Measurements from ENCODE around the gene RDH11.

The RDH11 gene

DNA sequence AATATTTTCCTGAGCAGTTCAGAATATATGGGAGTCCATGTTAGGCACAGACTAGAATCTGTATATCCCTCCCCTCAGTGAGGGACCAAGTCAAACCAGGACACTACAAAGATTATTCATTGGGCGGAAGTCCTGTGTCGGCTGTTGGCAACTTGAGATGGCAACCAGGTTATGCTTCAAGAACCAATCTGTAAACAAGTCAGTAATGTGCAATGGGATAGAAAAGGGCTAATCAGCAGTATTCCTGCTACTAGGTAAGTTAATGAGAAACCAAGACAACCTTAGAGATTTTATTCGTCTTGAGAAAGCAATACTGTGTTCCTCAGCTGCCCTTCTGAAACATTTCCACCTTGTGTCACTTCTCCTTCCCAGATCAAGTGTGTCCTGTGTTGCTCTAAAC is 49.4 kb downstream of the RDH11 start:
- Histone ChIP-seq H3K4me3 (ENCODE audit: low read depth in 1 of 2, low read length in 2 of 2) (no peak overlapping the region), H3K27me3 (ENCODE audit: control insufficient read depth in 1 of 2, insufficient read depth in 2 of 2, low read length in 2 of 2) (no peaks in the 10 kb centered on the region), H3K36me3 (ENCODE audit: insufficient read depth, low read length) (peaks cover 28% of the 10 kb centered on the region), H3K9me3 (ENCODE audit: low read length) (no peaks in the 10 kb centered on the region), H3K27ac (ENCODE audit: low read depth, low read length) (no peak overlapping the region), H3K9ac (ENCODE audit: low read length) (no peak overlapping the region), H3K4me1 (ENCODE audit: insufficient read depth, low read length) (peaks cover 12% of the 10 kb centered on the region)

GRCh38 chr14:67645414-67645813 is 50.1 kb downstream of the RDH11 start:
- Histone ChIP-seq H3K27ac (ENCODE audit: low read depth, low read length) (no peak overlapping the region), H3K27me3 (ENCODE audit: control insufficient read depth in 1 of 2, insufficient read depth in 2 of 2, low read length in 2 of 2) (no peaks in the 10 kb centered on the region), H3K9ac (ENCODE audit: low read length) (no peak overlapping the region), H3K4me3 (ENCODE audit: low read depth in 1 of 2, low read length in 2 of 2) (no peak overlapping the region), H3K4me1 (ENCODE audit: insufficient read depth, low read length) (peaks cover 8% of the 10 kb centered on the region), H3K36me3 (ENCODE audit: insufficient read depth, low read length) (peaks cover 21% of the 10 kb centered on the region), H3K9me3 (ENCODE audit: low read length) (no peaks in the 10 kb centered on the region)

GRCh38 chr14:67644428-67644827 is 51.1 kb downstream of the RDH11 start:
- Histone ChIP-seq H3K36me3 (ENCODE audit: insufficient read depth, low read length) (peaks cover 11% of the 10 kb centered on the region), H3K9me3 (ENCODE audit: low read length) (no peaks in the 10 kb centered on the region), H3K9ac (ENCODE audit: low read length) (no peak overlapping the region), H3K4me1 (ENCODE audit: insufficient read depth, low read length) (peaks cover 4% of the 10 kb centered on the region), H3K4me3 (ENCODE audit: low read depth in 1 of 2, low read length in 2 of 2) (no peak overlapping the region), H3K27me3 (ENCODE audit: control insufficient read depth in 1 of 2, insufficient read depth in 2 of 2, low read length in 2 of 2) (no peaks in the 10 kb centered on the region), H3K27ac (ENCODE audit: low read depth, low read length) (no peak overlapping the region)

DNA sequence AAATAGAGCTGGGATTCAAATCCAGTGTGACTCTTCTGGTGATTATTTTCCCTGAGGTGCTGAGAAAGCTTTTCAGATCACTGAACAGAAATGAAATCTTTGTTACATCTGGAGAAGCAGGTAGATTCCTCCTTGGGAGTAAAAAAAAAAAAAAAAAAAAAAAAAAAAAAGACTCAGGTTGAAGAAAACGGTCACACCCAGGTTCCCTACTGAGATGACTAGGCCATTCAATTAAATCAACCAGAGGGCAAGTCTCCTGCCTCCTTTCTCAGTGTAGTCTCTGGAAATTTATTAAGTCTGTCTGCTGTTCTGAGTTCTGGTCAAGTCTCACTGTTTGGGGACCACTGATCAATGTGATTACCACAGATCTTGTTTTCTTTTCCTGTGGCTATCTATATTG is 51.9 kb downstream of the RDH11 start:
- H3K36me3 ChIP-seq (ENCODE audit: insufficient read depth, low read length), result peaks cover 4% of the 10 kb centered on the region
- H3K27ac ChIP-seq (ENCODE audit: low read depth, low read length), result no peak overlapping the region
- H3K9me3 ChIP-seq (ENCODE audit: low read length), result no peaks in the 10 kb centered on the region
- H3K4me3 ChIP-seq (ENCODE audit: low read depth in 1 of 2, low read length in 2 of 2), result no peak overlapping the region
- no peaks in the 10 kb centered on the region for H3K27me3 ChIP-seq (ENCODE audit: control insufficient read depth in 1 of 2, insufficient read depth in 2 of 2, low read length in 2 of 2)
- H3K9ac ChIP-seq (ENCODE audit: low read length), result no peak overlapping the region
- peaks cover 4% of the 10 kb centered on the region for H3K4me1 ChIP-seq (ENCODE audit: insufficient read depth, low read length)

DNA sequence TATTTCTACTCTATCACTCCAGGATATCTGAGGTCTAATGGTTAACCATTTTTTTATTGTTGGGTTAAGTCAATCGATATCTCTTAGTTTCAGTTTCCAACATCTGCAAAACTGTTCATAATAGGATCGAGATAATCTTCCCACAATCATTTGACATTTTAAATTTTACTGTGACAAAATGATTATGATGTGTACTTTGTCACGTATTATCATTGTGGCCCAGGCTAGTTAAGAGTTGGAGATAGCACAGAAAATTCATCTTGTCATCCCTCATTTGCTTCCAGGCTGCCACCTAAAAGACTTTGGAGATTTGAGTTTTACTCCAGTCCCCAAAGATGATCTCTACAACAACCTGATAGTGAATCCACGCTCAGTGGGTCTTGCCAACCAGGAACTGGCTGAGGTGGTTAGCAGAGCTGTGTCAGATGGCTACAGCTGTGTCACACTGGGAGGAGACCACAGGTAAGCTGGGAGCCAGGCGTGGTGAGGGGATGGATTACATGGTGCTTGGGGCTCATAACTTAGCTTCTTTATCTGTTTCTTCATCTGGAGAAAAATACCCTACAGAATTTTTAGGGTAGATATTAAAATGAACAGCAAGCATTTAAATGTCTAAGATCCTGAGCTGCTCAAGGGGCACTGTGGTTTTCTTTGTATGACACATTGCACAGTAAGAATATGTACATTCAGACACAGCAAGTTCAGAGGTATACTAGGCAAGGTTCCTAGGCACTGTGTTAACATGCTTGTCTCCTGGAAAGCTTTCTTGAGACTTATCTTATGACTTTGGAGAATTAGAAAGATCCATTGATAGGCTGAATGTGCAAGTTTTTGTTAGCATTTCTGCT is 53.4 kb downstream of the RDH11 start:
- H3K36me3 ChIP-seq (ENCODE audit: insufficient read depth, low read length), result no peaks in the 10 kb centered on the region
- no peak overlapping the region for H3K9ac ChIP-seq (ENCODE audit: low read length)
- peaks cover 4% of the 10 kb centered on the region for H3K4me1 ChIP-seq (ENCODE audit: insufficient read depth, low read length)
- no peaks in the 10 kb centered on the region for H3K9me3 ChIP-seq (ENCODE audit: low read length)
- H3K4me3 ChIP-seq (ENCODE audit: low read depth in 1 of 2, low read length in 2 of 2), result no peak overlapping the region
- H3K27ac ChIP-seq (ENCODE audit: low read depth, low read length), result no peak overlapping the region
- H3K27me3 ChIP-seq (ENCODE audit: control insufficient read depth in 1 of 2, insufficient read depth in 2 of 2, low read length in 2 of 2), result no peaks in the 10 kb centered on the region

DNA sequence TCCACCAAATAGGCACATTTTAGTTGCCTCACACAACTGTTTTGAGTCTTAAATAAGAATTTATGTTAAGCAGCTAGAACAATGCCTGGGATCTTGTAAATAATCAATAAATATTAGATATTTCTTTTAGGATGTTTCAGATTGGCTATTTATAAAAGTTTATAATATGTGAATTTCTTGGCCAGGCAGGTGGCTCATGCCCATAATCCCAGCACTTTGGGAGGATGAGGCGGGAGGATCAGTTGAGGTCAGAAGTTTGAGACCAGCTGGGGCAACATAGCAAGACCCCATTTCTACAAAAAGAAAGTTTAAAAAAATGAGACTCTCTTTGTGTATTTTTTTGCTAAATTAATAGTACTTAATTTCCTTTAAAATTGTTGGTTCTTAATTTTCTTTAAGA is 54.1 kb downstream of the RDH11 start:
- H3K9ac ChIP-seq (ENCODE audit: low read length), result no peak overlapping the region
- H3K4me1 ChIP-seq (ENCODE audit: insufficient read depth, low read length), result peaks cover 4% of the 10 kb centered on the region
- no peaks in the 10 kb centered on the region for H3K27me3 ChIP-seq (ENCODE audit: control insufficient read depth in 1 of 2, insufficient read depth in 2 of 2, low read length in 2 of 2)
- no peaks in the 10 kb centered on the region for H3K9me3 ChIP-seq (ENCODE audit: low read length)
- H3K36me3 ChIP-seq (ENCODE audit: insufficient read depth, low read length), result no peaks in the 10 kb centered on the region
- H3K4me3 ChIP-seq (ENCODE audit: low read depth in 1 of 2, low read length in 2 of 2), result no peak overlapping the region
- no peak overlapping the region for H3K27ac ChIP-seq (ENCODE audit: low read depth, low read length)

DNA sequence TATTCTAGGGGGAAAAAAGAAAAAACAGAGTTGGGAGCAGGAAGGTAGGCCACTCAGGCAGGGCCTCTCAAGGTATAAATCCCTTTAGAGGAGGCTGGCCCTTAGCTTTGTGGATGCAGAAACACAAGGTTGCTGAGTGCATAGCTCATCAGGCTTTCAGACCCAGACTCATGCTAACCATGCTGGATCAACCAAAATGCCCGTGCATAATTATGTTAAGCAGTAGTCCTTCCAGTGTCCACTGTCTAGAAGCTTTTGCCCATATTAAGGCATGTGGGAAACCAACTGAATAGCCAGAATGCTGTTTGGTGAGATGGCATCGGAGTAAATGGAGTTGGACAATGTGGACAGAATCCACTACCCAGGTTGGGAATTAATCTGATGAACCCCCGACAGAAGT is 56.9 kb downstream of the RDH11 start:
- Histone ChIP-seq H3K4me1 (ENCODE audit: insufficient read depth, low read length) (no peaks in the 10 kb centered on the region), H3K9me3 (ENCODE audit: low read length) (no peaks in the 10 kb centered on the region), H3K9ac (ENCODE audit: low read length) (no peak overlapping the region), H3K27ac (ENCODE audit: low read depth, low read length) (no peak overlapping the region), H3K4me3 (ENCODE audit: low read depth in 1 of 2, low read length in 2 of 2) (no peak overlapping the region), H3K36me3 (ENCODE audit: insufficient read depth, low read length) (no peaks in the 10 kb centered on the region), H3K27me3 (ENCODE audit: control insufficient read depth in 1 of 2, insufficient read depth in 2 of 2, low read length in 2 of 2) (no peaks in the 10 kb centered on the region)

- Histone ChIP-seq H3K9me3 (ENCODE audit: low read length) (no peaks in the 10 kb centered on the region), H3K27ac (ENCODE audit: low read depth, low read length) (no peak overlapping the region), H3K4me1 (ENCODE audit: insufficient read depth, low read length) (no peaks in the 10 kb centered on the region), H3K36me3 (ENCODE audit: insufficient read depth, low read length) (no peaks in the 10 kb centered on the region), H3K27me3 (ENCODE audit: control insufficient read depth in 1 of 2, insufficient read depth in 2 of 2, low read length in 2 of 2) (no peaks in the 10 kb centered on the region), H3K4me3 (ENCODE audit: low read depth in 1 of 2, low read length in 2 of 2) (no peak overlapping the region), H3K9ac (ENCODE audit: low read length) (no peak overlapping the region)
Observed at GRCh38 chr14:67636361-67636919, 59.1 kb downstream of the RDH11 start.

DNA sequence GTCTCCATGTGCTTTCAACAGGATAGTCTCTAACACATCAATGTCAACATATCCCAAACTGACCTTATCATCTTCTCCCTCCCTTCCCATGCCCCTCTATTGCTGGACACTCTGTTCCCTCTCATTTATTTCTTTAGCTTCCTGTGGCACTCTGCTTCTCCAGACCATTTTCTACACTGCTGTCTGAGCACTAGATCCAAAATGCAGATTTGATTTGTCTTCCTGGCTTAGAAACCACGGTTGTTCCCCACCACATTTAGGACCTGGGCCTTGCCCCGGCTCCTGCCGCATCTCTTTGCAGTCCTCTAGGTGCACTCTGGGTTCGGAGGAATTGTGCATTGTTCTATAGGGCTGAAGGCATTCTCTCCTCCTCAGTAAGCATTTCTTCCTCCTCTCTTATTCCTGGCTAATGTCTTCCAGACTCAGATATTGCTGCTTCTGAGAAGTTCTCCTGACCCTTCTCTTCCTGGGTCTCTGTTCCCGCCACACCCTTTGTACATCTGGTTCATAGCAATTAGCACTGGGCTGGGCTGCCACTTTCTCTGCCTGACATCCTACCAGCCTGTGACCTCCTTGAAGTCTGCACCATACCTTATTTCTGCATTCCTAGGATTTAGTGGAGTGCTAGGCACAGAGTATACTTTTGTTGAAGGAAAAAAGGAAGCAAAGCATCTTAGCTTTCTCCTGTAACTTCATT is 62.0 kb downstream of the RDH11 start:
- Histone ChIP-seq H3K4me1 (ENCODE audit: insufficient read depth, low read length) (no peaks in the 10 kb centered on the region), H3K9me3 (ENCODE audit: low read length) (no peaks in the 10 kb centered on the region), H3K27me3 (ENCODE audit: control insufficient read depth in 1 of 2, insufficient read depth in 2 of 2, low read length in 2 of 2) (no peaks in the 10 kb centered on the region), H3K36me3 (ENCODE audit: insufficient read depth, low read length) (no peaks in the 10 kb centered on the region), H3K27ac (ENCODE audit: low read depth, low read length) (no peak overlapping the region), H3K9ac (ENCODE audit: low read length) (no peak overlapping the region), H3K4me3 (ENCODE audit: low read depth in 1 of 2, low read length in 2 of 2) (no peak overlapping the region)

DNA sequence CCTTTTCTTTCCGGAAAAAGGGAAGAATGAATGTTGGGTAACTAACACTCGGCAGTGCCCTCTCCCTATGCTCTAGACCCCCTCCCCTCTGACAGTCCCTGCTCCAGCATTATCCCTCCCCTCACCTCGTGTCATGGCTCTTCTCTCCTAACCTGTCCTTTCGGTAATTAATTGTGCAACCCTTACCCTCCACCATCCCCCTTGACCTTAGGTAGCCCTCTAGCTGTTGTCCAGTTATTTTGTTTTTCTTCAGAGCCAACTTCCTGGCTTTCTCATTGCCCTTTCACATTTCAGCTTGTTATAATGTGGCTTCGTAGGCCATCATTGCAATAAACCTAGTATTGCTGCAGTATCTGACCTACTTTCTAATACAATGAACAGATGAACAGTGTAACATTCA is 64.6 kb downstream of the RDH11 start:
- Histone ChIP-seq H3K36me3 (ENCODE audit: insufficient read depth, low read length) (no peaks in the 10 kb centered on the region), H3K4me1 (ENCODE audit: insufficient read depth, low read length) (no peaks in the 10 kb centered on the region), H3K27ac (ENCODE audit: low read depth, low read length) (no peak overlapping the region), H3K9ac (ENCODE audit: low read length) (no peak overlapping the region), H3K27me3 (ENCODE audit: control insufficient read depth in 1 of 2, insufficient read depth in 2 of 2, low read length in 2 of 2) (no peaks in the 10 kb centered on the region), H3K4me3 (ENCODE audit: low read depth in 1 of 2, low read length in 2 of 2) (no peak overlapping the region), H3K9me3 (ENCODE audit: low read length) (no peaks in the 10 kb centered on the region)

- no peaks in the 10 kb centered on the region for H3K4me1 ChIP-seq (ENCODE audit: insufficient read depth, low read length)
- no peak overlapping the region for H3K9ac ChIP-seq (ENCODE audit: low read length)
- no peaks in the 10 kb centered on the region for H3K9me3 ChIP-seq (ENCODE audit: low read length)
- H3K27me3 ChIP-seq (ENCODE audit: control insufficient read depth in 1 of 2, insufficient read depth in 2 of 2, low read length in 2 of 2), result no peaks in the 10 kb centered on the region
- H3K4me3 ChIP-seq (ENCODE audit: low read depth in 1 of 2, low read length in 2 of 2), result no peak overlapping the region
- no peaks in the 10 kb centered on the region for H3K36me3 ChIP-seq (ENCODE audit: insufficient read depth, low read length)
- no peak overlapping the region for H3K27ac ChIP-seq (ENCODE audit: low read depth, low read length)
Observed at GRCh38 chr14:67630186-67630585, 65.4 kb downstream of the RDH11 start.
